Panc1 (cell line): ENCODE data around the gene C1orf167. TPM values are rescaled to one million over a fixed set of nuclear protein-coding genes. Genes with fewer than 3 reads are reported as not detected.

Source experiments
- ATAC-seq: fragments of 200-7000 bp; cut with Tn5 transposase; 2 replicates; pipeline ENCODE4 v1.9.1; 2020; ENCODE audit warnings: mild to moderate bottlenecking, moderate library complexity
- BruUV-seq: library from RNA; stranded (reverse); fragments of 400-500 nt; replicated peaks from 2 replicates; lab custom pipeline; 2021; lab: Mats Ljungman, UMichigan
- CTCF ChIA-PET: fragments of 300-600 bp; sonication (Branson Sonifier 250); formaldehyde crosslinking; loops from one replicate; lab custom pipeline; 2022; ENCODE audit warnings: antibody characterized with exemption; lab: Charles Lee
- POLR2A ChIA-PET: fragments of 300-600 bp; sonication (Branson Sonifier 250); formaldehyde crosslinking; loops from one replicate; lab custom pipeline; 2022; ENCODE audit warnings: antibody characterized with exemption; lab: Charles Lee
- DNase-seq: peaks from one replicate; pipeline ENCODE4 v3.0.0-alpha.2; 2010; ENCODE audit warnings: low read depth, low spot score
- H3K27ac ChIP-seq: 2 replicates; pipeline ENCODE4 v1.5.1; 2011; ENCODE audit warnings: mild to moderate bottlenecking, low read length, inconsistent platforms
- H3K27me3 ChIP-seq: fragments of 200-500 bp; sonication (Bioruptor generic); 2 replicates; pipeline ENCODE4 v1.6.0; 2014; ENCODE audit warnings: low read length, inconsistent platforms; ENCODE audit not compliant: control insufficient read depth, insufficient read depth
- H3K36me3 ChIP-seq: fragments of 200-500 bp; sonication (Bioruptor generic); 2 replicates; pipeline ENCODE4 v1.5.1; 2014; ENCODE audit warnings: inconsistent platforms, mild to moderate bottlenecking, low read length, moderate library complexity; ENCODE audit not compliant: control insufficient read depth, insufficient read depth
- H3K4me1 ChIP-seq: 2 replicates; pipeline ENCODE4 v1.5.1; 2011; ENCODE audit warnings: inconsistent platforms, mild to moderate bottlenecking, low read length, moderate library complexity; ENCODE audit not compliant: control insufficient read depth, insufficient read depth
- H3K4me3 ChIP-seq, 2 experiments: 2 replicates each; pipeline ENCODE4 v1.5.1; 2011 to 2012; ENCODE audit warnings: low read depth in 2 of 2, low read length in 2 of 2, mild to moderate bottlenecking in 2 of 2, inconsistent platforms in 1 of 2, moderate library complexity in 1 of 2
- H3K9me3 ChIP-seq: fragments of 200-500 bp; sonication (Bioruptor generic); 2 replicates; pipeline ENCODE4 v1.5.1; 2014; ENCODE audit warnings: low read depth, mild to moderate bottlenecking, inconsistent platforms, low read length, moderate library complexity; ENCODE audit not compliant: control insufficient read depth, insufficient read depth
- CTCF ChIP-seq: fragments of 450-650 bp; IDR thresholded peaks from 2 replicates; pipeline ENCODE4 v1.5.1; 2017; ENCODE audit warnings: mild to moderate bottlenecking
- POLR2AphosphoS5 ChIP-seq: IDR thresholded peaks from 2 replicates; pipeline ENCODE4 v1.6.1; 2012; ENCODE audit warnings: mild to moderate bottlenecking, low read depth, low read length, moderate library complexity
- REST ChIP-seq, 2 experiments: IDR thresholded peaks; 2 replicates each; pipeline ENCODE4 v1.6.1; 2011 to 2012; ENCODE audit warnings: low read depth in 2 of 2, control low read depth in 1 of 2, low read length in 1 of 2, mild to moderate bottlenecking in 1 of 2, moderate library complexity in 1 of 2; ENCODE audit not compliant: insufficient read depth in 1 of 2
- SIN3A ChIP-seq: IDR thresholded peaks from 2 replicates; pipeline ENCODE4 v1.6.1; 2012; ENCODE audit warnings: low read depth, mild to moderate bottlenecking, low read length, moderate library complexity, borderline replicate concordance; ENCODE audit not compliant: insufficient read depth
- TCF7L2 ChIP-seq: IDR thresholded peaks from 2 replicates; pipeline ENCODE4 v1.6.1; 2011; ENCODE audit warnings: mild to moderate bottlenecking, low read depth, low read length, inconsistent platforms
- in situ Hi-C: cut with HindIII; loops from 2 replicates; pipeline ENCODE4 v1.10.0; 2016; ENCODE audit warnings: low sequenced_read_pairs, low pct_unique_long_range_greater_than_20kb
- intact Hi-C: fragments of 100-400 bp; cut with micrococcal nuclease; formaldehyde crosslinking; loops from one replicate; pipeline ENCODE4 v1.10.0; 2022; ENCODE audit not compliant: unreplicated experiment
- total RNA-seq: library from RNA; stranded (reverse); gene quantifications from one replicate; pipeline ENCODE4 v1.2.1, GENCODE V29; 2021; ENCODE audit not compliant: unreplicated experiment

Gene C1orf167
- total RNA-seq, 1 experiment from 2014 or later = not detected

DNA sequence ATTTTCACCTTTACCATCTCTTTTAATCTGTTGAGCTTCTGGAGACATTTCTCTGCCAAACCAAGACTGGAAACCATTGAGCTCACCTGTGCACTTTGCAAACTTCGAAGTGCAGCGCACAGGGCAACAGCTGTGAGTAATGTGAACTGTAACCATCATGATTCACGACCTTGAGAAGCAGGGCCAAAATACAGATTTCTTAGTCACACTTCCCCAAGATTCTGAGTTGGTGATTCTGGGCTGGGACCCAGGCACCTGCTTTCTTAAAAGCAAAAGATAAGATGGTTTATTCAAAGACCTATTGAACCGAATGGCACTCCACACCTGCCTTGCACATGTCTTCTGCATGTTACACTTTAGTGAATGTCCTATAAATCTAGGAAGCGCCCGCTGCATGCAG is 15.9 kb upstream of the C1orf167 start:
- TF ChIP-seq POLR2AphosphoS5 = no peak
- TF ChIP-seq CTCF = no peak
- TF ChIP-seq TCF7L2 = no peak
- no peak for TF ChIP-seq SIN3A
- TF ChIP-seq REST (IDR thresholded peaks at IDR 0.05; ENCODE audit: insufficient read depth in 1 of 2, low read depth in 2 of 2, low read length in 1 of 2) = no peak
- Histone ChIP-seq H3K36me3 (no peaks in the 10 kb centered on the region; the same call in 1 of the 2 replicates), H3K27ac (no peak overlapping the region), H3K4me1 (no peaks in the 10 kb centered on the region), H3K9me3 (no peaks in the 10 kb centered on the region), H3K27me3 (no peaks in the 10 kb centered on the region), H3K4me3 (no peak overlapping the region)
- no peak for DNase-seq
- ChIA-PET POLR2A (no interaction called here), CTCF (no interaction called here)
- ATAC-seq = no peak
- no TSS peak for BruUV-seq
- intact Hi-C loops = no loop called here
- in situ Hi-C loops = no loop called here

DNA sequence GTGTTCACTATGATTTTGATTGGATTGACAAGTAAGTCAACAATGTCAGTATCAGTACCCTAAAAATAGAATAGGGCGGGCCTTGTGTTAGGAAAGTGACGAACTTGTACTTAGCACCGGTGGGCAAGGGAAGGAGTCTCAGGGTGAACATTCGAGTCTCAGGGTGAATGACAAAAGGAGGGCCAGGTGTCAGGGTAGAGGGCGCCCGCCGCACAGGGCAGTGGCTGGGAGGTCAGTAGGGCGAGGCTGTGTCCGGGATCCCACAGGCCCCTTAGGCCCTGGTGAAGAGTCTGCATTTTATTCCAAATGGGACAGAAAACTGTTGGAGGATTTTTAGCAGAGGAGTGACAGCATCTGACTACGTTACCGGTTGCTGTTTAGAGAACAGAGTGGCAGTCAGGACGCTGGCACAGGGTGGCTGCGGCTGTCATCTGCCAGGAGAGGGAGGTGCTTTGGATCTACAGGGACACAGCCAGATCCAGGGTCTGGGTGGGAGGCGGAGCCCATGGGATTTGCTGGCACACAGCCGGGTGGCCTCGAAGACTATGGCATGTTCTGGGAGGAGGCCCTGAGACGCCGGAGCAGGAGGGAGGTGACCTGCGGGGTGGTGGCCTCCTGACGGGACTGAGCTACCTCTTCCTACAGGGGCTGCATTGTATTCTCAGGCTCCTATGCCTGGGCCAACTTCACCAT is 15.1 kb upstream of the C1orf167 start:
- TF ChIP-seq SIN3A (no peak), CTCF (no peak), POLR2AphosphoS5 (no peak), REST (IDR thresholded peaks at IDR 0.05; ENCODE audit: insufficient read depth in 1 of 2, low read depth in 2 of 2, low read length in 1 of 2) (no peak), TCF7L2 (no peak)
- H3K27ac ChIP-seq = no peak overlapping the region
- H3K27me3 ChIP-seq = no peaks in the 10 kb centered on the region
- no peak overlapping the region for H3K4me3 ChIP-seq
- POLR2A ChIA-PET = interaction anchor here (0.5 kb wide), 1 partner anchor 413 kb away, joined by 3 read pairs; no protein-coding TSS in a partner anchor
- no peaks in the 10 kb centered on the region; the same call in 1 of the 2 replicates for H3K36me3 ChIP-seq
- CTCF ChIA-PET = no interaction called here
- no TSS peak for BruUV-seq
- in situ Hi-C loops = no loop called here
- DNase-seq (no peak), ATAC-seq (no peak)
- intact Hi-C loops = no loop called here
- no peaks in the 10 kb centered on the region for H3K9me3 ChIP-seq
- no peaks in the 10 kb centered on the region for H3K4me1 ChIP-seq
